Measurements from ENCODE around the gene NATD1.
"Not testable (repeated sequence)": the region's sequence is repeated elsewhere in the genome, so short reads cannot be mapped to it uniquely, and the experiment has no call there.

The NATD1 gene

DNA sequence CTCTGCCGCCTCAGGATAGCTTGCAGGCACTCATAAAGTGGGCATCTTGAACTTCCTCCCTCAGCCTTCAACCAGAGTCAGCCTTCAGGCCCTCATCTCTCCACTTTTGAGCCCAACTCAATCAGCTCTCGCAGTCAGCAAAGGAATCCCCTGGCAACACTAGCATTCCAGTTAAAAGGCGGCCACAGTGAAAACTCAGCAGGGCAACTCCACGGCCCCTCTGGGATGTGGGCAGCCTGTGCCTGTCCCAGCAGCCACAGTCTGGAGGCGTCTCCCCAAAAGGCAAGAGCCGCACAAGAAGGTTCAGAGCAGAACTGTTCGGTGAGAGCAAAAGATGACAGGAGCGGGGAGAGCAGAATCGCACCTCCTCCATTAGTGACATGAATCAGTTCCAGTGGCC lies 48.3 kb downstream of the NATD1 start:
- DNase-seq = no peak
- intact Hi-C loops (cut with DNase I) = no loop called here

- intact Hi-C loops (cut with DNase I) = no loop called here
- DNase-seq = no peak
These were observed 50.7 kb downstream of the NATD1 start for GRCh38 chr17:21202512-21202911.

DNA sequence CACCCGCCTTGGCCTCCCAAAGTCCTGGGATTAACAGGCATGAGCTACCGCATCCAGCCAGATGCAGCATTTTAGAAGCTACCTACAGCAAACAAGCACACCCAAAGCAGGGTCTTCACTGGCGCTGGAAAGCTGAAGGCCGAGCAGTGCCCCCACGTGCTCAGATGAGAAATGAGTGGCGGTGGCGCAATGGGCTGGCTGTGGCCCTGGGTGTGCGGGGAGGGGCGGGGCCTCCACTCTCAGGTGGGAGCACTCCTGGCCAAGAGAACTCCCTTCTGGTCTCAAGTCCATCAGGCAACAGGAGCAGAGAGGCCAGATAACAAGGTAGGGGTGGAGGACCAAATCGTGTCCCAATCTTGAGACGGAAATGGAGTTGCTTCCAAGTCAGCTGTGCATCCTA lies 51.3 kb downstream of the NATD1 start:
- DNase-seq = no peak
- intact Hi-C loops (cut with DNase I) = no loop called here

GRCh38 chr17:21201298-21201595 lies 52.0 kb downstream of the NATD1 start:
- no peak for DNase-seq
- intact Hi-C loops (cut with DNase I) = no loop called here

GRCh38 chr17:21200590-21201297 lies 52.5 kb downstream of the NATD1 start:
- no peak for DNase-seq

DNA sequence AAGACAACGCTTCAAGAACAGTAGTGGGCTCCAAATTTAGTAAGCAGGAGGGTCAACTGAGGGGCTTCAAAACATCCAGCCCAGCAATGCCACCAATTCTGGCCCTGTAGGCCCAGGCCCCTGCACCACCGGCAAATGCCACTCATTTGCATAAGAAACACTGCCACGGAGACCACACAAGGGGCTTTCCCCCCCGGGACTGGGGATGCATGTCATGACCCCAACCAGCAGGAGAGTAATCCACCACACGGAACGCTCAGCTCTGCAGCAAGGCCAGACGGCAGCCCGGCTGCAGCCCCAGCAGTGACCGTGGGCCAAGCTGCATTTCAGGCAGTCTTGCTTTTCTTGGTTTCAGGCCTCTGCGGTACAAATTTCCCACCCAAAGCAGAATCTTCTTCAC lies 53.4 kb downstream of the NATD1 start:
- intact Hi-C loops (cut with DNase I) = no loop called here
- DNase-seq = no peak

More at GRCh38 chr17:21200590-21201297, 52.5 kb downstream of the NATD1 start:
- intact Hi-C loops (cut with DNase I) = no loop called here

- no peak for DNase-seq
- intact Hi-C loops (cut with DNase I) = no loop called here
These were observed 53.9 kb downstream of the NATD1 start for GRCh38 chr17:21199311-21199710.

DNA sequence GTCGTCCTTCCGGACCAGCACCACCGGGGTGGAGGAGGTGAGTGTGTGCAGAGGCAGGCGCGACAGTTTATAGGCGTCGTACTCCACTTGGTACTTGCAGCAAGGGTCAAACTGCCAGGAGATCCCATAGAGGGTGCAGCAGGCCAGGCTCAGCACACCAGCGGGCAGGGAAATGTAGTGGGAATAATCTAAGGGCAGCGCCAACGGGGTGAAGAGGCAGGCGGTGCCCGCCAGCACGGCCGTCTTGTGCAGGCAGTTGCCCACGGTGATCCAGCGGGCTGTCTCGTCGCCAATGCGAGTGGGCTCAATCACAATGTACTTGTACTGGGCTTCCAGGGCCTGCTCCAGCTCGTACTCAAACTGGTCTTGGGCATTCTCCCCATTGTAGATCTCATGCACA lies 54.8 kb downstream of the NATD1 start:
- intact Hi-C loops (cut with DNase I) = no loop called here
- no peak for DNase-seq

- intact Hi-C loops (cut with DNase I) = no loop called here
- no peak for DNase-seq
These were observed 57.1 kb downstream of the NATD1 start for GRCh38 chr17:21196126-21196525.

DNA sequence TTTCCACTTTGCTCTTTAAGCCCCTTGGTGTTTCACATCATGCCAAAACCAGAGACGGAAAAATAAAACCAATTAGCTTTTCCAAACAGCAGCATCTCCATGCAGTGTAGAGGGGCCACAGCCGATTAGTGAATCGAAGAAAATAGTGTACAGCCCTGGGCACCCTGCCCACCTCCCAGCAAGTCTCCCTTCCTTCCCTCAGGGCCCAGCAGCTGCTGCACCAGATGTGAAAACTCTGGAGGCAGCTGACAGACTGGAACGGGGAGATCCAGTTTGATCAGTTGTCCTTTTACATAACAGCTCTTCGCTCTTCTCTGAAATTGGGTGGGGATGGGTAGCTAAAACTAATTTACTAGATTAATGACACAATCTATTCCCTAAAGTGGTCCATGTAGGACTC lies 58.5 kb downstream of the NATD1 start:
- intact Hi-C loops (cut with DNase I) = no loop called here
- peak in 2 of 10 donors; percentile 24 to 35 for DNase-seq

DNA sequence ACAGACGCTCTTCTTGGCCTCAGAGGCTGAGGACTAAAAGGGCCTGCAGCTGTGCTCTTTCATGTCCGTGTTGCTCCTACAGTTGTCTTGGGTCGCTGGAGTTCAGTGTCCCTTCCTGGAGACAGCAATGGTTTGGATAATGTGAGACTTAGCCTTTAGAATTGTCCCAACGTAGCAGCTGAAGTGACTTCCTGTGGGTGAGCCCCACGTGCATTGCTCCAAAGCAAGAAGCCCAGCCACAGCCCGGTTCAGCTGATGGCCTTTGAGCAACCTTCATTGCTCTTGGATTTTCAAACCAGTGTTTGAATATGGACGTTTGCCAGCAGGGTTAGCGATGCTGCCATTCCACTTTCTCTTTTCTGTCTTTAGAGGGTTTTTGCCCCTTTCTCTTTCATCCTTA lies 59.0 kb downstream of the NATD1 start:
- intact Hi-C loops (cut with DNase I) = no loop called here
- DNase-seq = no peak

DNA sequence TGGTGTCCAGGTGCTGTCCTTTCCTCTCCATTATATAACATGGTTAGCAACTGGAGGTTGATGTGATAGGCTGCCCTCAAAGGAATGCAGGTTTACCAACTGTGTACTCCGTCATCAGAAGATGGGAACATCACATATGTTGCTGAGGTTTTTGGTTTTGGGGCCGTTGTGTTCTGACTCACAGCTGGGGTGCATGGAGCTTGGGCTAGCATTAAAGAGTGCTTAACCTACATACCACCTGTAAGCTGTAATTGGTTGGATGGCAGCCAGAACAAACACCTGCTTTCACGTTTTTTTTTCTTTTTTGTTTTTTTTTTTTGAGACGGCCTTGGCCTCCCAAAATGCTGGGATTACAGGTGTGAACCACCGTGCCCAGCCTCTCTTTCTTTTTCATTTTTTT lies 60.2 kb downstream of the NATD1 start:
- intact Hi-C loops (cut with DNase I) = no loop called here
- no peak for DNase-seq

DNA sequence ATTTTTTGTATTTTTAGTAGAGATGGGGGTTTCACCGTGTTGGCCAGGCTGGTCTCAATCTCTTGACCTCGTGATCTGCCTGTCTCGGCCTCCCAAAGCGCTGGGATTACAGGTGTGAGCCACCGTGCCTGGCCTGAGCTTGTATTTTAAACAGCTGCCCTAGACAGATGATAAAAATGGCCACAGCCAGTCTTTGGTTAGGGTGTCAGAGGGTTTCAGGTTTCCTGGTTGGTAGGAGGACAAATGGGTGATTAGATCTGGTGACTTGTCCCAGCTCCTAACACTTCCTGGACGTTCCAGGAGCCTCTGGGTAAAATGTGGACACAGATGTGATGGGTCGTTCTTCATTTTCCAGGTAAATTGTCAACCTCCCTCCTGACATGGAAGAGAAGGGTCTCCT lies 60.8 kb downstream of the NATD1 start:
- not testable (repeated sequence) for DNase-seq

GRCh38 chr17:21191698-21192097 lies 61.5 kb downstream of the NATD1 start:
- intact Hi-C loops (cut with DNase I) = no loop called here
- DNase-seq = no peak

More for the DNA sequence above, 60.8 kb downstream of the NATD1 start:
- intact Hi-C loops (cut with DNase I) = not testable (repeated sequence)

DNA sequence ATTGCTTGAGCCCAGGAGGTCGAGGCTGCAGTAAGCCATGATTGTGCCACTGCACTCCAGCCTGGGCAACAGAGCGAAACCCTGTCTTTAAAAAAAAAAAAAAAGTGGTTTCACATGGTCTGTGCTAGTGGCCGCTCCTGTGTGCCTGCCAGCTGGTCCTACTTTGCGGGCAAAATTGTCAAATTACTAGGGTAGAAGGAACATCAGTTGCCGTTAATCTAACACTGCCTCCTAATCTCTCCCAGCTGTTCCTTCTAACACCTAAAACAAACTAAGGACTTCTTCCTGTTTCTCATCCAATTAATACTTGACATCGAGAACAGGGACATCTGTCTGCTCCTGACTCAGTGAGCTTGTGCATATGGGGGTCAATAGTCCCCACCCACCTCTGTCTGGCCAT lies 63.1 kb downstream of the NATD1 start:
- no peak for DNase-seq
- intact Hi-C loops (cut with DNase I) = no loop called here

DNA sequence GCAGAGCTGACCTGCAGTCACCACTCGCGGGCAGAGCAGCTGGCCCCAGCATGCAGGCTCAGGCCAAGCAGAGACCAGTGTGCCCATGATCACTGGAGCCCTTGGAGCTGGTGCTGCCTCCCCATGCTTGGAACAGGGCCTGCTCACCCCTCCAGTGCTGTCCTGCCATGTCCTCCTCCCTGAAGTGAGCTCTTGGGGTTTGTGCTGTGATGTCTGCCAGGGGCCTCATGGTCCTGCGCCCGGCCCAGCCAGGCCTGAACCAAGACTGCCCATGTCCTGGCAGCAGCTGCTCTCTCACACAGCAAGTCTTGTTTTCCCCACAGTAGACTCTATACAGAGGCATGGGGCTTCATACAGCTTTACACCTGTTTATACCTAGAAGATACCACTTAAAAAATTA lies 63.8 kb downstream of the NATD1 start:
- no peak for DNase-seq
- intact Hi-C loops (cut with DNase I) = no loop called here

All from posterior cingulate gyrus (tissue), 11 donors.